Astrocyte of the spinal cord (primary cell): ENCODE data around the gene RBM42.
"Not testable (repeated sequence)": the region's sequence is repeated elsewhere in the genome, so short reads cannot be mapped to it uniquely, and the experiment has no call there.

Experiments used
- DNase-seq: peaks from one replicate; pipeline ENCODE4 v3.0.0; 2011; ENCODE audit warnings: low read depth, low spot score
- H3K4me3 ChIP-seq: 2 replicates; pipeline ENCODE4 v1.5.1; 2011; ENCODE audit warnings: low read depth, mild to moderate bottlenecking, low read length, moderate library complexity
- in situ Hi-C: cut with HindIII; loops from 2 replicates; pipeline ENCODE4 v1.10.0; 2017; ENCODE audit warnings: low sequenced_read_pairs
- TF ChIP-seq, protein P1 (sequence below): IDR thresholded peaks from 2 replicates; pipeline ENCODE4 v1.5.1; 2012; ENCODE audit warnings: low read depth, mild to moderate bottlenecking, low read length, inconsistent platforms

The RBM42 gene

DNA sequence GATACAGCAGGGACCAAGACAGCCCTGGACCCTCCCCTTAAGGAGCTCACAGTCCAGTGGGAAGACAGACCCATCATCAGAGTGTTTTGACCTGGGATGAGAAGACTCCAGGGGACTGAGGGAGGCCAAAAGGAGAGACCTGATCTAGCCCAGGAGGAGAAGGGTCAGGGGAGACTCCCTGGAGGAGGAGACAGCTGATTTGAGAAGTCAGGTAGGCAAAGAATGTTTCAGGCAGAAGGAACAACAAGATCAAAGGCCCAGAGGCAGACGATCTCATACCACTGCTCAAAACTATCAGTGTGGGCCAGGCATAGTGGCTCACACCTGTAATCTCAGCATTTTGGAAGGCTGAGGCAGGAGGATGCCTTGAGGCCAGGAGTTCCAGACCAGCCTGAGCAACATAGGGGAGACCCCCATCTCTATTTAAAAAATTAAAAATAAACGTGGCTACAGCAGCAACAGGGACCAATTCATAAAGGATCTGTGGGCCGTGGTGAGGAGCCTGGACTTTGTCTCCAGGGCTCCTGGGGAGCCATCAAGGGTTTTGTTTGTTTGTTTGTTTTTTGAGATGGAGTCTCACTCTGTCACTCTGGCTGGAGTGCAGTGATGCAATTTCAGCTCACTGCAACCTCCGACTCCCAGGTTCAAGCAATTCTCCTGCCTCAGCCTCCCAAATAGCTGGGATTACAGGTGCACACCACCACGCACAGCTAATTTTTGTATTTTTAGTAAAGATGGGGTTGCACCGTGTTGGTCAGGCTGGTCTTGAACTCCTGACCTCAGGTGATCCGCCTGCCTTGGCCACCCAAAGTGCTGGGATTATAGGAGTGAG is 17.1 kb downstream of the RBM42 start:
- no peak overlapping the region for H3K4me3 ChIP-seq
- in situ Hi-C loops = no loop called here

DNA sequence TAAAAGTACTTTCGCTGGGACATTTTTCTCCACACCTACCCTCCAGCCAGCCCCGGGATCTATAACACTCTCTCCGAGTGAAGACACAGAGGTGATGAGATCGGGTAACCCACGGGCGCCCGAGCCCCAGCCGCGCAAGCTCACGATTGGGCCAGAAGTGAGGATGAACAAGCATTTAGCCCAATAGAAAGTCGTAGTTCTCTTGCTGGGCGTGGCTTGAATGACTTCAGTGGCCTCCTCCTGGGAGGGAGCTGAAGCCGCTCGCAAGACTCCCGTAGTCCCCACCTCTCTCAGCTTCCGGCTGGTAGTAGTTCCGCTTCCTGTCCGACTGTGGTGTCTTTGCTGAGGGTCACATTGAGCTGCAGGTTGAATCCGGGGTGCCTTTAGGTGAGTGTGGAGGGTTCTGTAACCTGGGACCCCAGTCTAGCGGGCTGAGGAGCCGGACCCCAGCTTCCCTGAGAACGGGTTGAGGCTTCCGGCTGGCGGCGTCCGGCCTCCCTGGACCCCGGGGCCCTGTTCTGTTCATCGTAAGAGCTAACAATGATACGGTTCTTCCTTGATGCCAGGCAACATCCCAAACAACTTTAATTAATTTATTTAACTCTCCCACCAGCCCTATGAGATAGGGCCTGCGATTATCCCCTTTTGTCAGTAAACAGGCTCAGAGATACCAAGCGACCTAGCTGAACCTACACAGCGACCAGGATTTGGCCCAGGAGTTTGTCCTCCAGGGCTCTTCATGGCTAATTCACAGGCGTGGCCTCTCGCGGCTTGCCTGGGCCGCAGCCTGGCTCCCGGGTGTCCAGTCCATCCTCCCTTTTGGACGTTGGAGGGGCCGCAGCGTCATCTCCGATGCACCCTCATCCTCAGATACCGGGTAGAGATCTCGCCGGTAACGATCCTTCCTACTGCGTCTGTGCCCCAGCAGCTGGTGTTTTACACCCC is 19.5 kb downstream of the RBM42 start, which contains the start of gene COX6B1:
Gene COX6B1 (plus strand): TSS at position 307 of the 945 bp plus-strand sequence. CDS start 2,921 bp downstream, outside the sequence.
- DNase-seq = peak; percentile 96
- TF ChIP-seq, protein P1, sequence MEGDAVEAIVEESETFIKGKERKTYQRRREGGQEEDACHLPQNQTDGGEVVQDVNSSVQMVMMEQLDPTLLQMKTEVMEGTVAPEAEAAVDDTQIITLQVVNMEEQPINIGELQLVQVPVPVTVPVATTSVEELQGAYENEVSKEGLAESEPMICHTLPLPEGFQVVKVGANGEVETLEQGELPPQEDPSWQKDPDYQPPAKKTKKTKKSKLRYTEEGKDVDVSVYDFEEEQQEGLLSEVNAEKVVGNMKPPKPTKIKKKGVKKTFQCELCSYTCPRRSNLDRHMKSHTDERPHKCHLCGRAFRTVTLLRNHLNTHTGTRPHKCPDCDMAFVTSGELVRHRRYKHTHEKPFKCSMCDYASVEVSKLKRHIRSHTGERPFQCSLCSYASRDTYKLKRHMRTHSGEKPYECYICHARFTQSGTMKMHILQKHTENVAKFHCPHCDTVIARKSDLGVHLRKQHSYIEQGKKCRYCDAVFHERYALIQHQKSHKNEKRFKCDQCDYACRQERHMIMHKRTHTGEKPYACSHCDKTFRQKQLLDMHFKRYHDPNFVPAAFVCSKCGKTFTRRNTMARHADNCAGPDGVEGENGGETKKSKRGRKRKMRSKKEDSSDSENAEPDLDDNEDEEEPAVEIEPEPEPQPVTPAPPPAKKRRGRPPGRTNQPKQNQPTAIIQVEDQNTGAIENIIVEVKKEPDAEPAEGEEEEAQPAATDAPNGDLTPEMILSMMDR = no peak
- peak within 1 kb of the TSS; percentile 95 for H3K4me3 ChIP-seq
- in situ Hi-C loops = no loop called here

More for the DNA sequence above, 17.1 kb downstream of the RBM42 start:
- TF ChIP-seq, protein P1 = no peak
- DNase-seq = no peak

DNA sequence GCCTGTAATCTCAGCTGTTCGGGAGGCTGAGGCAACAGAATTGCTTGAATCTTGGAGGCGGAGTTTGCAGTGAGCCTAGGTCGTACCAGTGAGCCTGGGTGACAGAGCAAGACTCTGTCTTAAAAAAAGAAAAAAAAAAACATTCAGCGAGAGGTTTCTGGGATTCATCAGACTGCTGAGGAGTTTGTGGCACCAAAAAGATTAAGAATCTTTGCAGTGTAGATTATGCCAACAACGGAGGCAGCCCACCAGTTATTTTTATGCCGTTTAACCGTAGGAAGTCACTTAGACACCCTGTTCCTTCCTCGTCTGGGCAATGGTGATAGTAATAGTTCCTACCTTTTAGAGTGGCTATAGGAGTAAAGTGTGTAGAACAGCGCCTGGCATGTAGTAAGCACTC is 21.7 kb downstream of the RBM42 start:
- TF ChIP-seq, protein P1 = no peak
- in situ Hi-C loops = no loop called here
- H3K4me3 ChIP-seq = no peak overlapping the region
- no peak for DNase-seq

DNA sequence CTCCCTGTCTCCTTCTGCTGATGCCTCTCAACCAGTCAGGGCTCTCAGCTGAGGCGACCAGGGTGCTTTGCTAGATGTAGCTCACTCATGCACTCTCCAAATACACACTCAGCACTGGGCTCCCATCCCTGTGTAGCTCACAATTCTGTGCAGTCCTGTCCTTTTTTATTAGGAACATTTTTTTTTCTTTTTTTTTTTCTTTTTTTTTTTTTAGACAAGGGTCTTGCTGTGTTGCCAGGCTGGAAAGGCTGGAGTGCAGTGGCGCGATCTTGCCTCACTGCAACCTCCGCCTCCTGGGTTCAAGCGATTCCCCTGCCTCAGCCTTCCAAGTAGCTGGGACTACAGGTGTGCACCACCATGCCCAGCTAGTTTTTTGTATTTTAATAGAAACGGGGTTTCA is 26.0 kb downstream of the RBM42 start:
- DNase-seq, H3K4me3 ChIP-seq, in situ Hi-C loops: not testable (repeated sequence)

DNA sequence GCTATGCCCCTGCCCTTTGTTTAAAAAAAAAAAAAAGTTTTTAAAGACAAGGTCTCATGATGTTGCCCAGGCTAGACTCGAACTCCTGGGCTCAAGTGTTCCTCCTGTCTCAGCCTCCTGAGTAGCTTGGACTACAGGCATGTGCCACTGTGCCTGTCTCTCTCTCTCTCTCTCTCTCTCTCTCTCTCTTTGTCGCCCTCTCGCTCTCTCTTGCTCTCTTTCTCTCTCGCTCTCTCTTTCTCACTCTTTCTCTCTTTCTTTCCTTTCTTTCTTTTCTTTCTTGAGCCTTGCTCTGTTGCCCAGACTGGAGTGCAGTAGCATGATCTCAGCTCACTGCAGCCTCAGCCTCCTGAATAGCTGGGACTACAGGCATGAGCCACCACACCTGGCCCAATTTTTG is 26.8 kb downstream of the RBM42 start:
- H3K4me3 ChIP-seq = no peak overlapping the region
- in situ Hi-C loops = no loop called here
- TF ChIP-seq, protein P1 = no peak
- DNase-seq = no peak

DNA sequence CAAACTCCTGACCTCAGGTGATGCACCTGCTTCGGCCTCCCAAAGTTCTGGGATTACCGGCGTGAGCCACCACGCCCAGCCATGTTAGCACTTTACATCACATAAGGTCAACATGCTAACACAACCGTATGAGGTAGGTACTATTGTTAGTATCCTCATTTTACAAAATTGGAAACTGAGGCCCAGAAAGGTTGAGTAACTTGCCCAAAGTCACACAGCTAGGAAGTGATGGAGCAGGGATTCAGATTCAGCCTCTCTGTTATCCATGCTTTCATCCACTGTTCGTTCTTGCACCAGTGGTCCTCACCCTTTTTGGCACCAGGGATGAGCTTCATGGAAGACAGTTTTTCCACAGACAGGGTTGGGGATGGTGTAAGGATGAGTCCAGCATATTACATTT is 27.9 kb downstream of the RBM42 start:
- TF ChIP-seq, protein P1 = no peak
- in situ Hi-C loops = no loop called here
- no peak overlapping the region for H3K4me3 ChIP-seq
- no peak for DNase-seq
